HepG2 (cell line): Measurements from ENCODE around the gene SAMD14. TPM values are rescaled to one million over a fixed set of nuclear protein-coding genes. Genes with fewer than 3 reads are reported as not detected.

Experiments used
- AKAP8 ChIP-seq: sonication (generic); formaldehyde crosslinking; IDR thresholded peaks from 2 replicates; pipeline ENCODE4 v1.5.1; 2020; ENCODE audit warnings: mild to moderate bottlenecking, missing genetic modification reagents
- ATF5 ChIP-seq: sonication (generic); formaldehyde crosslinking; IDR thresholded peaks from 2 replicates; pipeline ENCODE4 v1.4.0; 2020; ENCODE audit warnings: mild to moderate bottlenecking, low read depth, missing genetic modification reagents
- FOXO1 ChIP-seq: sonication (generic); formaldehyde crosslinking; IDR thresholded peaks from 2 replicates; pipeline ENCODE4 v1.4.0; 2020; ENCODE audit warnings: missing genetic modification reagents
- GABPA ChIP-seq, 2 experiments: IDR thresholded peaks; 2 replicates each; pipeline ENCODE4 v1.6.1; 2011 to 2016; ENCODE audit warnings: low read depth in 2 of 2, low read length in 1 of 2, missing biosample characterization in 1 of 2, missing genetic modification characterization in 1 of 2
- JUN ChIP-seq: sonication (generic); formaldehyde crosslinking; IDR thresholded peaks from 2 replicates; pipeline ENCODE4 v1.4.0; 2020; ENCODE audit warnings: mild to moderate bottlenecking, missing genetic modification reagents
- KDM6A ChIP-seq: IDR thresholded peaks from 2 replicates; pipeline ENCODE4 v1.6.1; 2016; ENCODE audit warnings: low read depth
- MXD1 ChIP-seq: sonication (generic); formaldehyde crosslinking; IDR thresholded peaks from 2 replicates; pipeline ENCODE4 v1.4.0; 2020; ENCODE audit warnings: mild to moderate bottlenecking, missing genetic modification reagents
- NR2F6 ChIP-seq, 2 experiments: IDR thresholded peaks; 2 replicates each; pipeline ENCODE4 v1.6.1; 2016; ENCODE audit warnings: antibody characterized with exemption in 1 of 2, mild to moderate bottlenecking in 1 of 2
- REXO4 ChIP-seq: sonication (generic); formaldehyde crosslinking; IDR thresholded peaks from 2 replicates; pipeline ENCODE4 v1.8.0; 2022; ENCODE audit warnings: missing genetic modification reagents, mild to moderate bottlenecking, borderline replicate concordance
- SOX13 ChIP-seq, 3 experiments: fragments of 450-650 bp in 1 of 3; sonication (generic) in 1 of 3; formaldehyde crosslinking in 1 of 3; IDR thresholded peaks in 2 of 3; conservative IDR thresholded peaks in 1 of 3; 2 replicates each; pipeline versions ENCODE4 v1.5.0 to v1.6.1; 2016 to 2020; ENCODE audit warnings: antibody characterized with exemption in 1 of 3, mild to moderate bottlenecking in 1 of 3, missing compliant biosample characterization in 1 of 3, missing genetic modification reagents in 1 of 3, moderate library complexity in 1 of 3
- TGIF2 ChIP-seq: IDR thresholded peaks from 2 replicates; pipeline ENCODE4 v1.6.1; 2016; ENCODE audit warnings: control low read depth, missing compliant biosample characterization
- TP53 ChIP-seq: sonication (generic); formaldehyde crosslinking; conservative IDR thresholded peaks from 2 replicates; pipeline ENCODE4 v1.4.0; 2020; ENCODE audit warnings: missing genetic modification reagents
- ZFP36L2 ChIP-seq: sonication (generic); formaldehyde crosslinking; IDR thresholded peaks from 2 replicates; pipeline ENCODE4 v1.4.0; 2020; ENCODE audit warnings: missing genetic modification reagents
- ZFP62 ChIP-seq: sonication (generic); formaldehyde crosslinking; IDR thresholded peaks from 2 replicates; pipeline ENCODE4 v1.4.0; 2020; ENCODE audit warnings: missing genetic modification reagents
- ZNF274 ChIP-seq: sonication (generic); formaldehyde crosslinking; IDR thresholded peaks from 2 replicates; pipeline ENCODE4 v1.5.1; 2020; ENCODE audit warnings: mild to moderate bottlenecking, missing genetic modification reagents
- ZNF337 ChIP-seq: sonication (generic); formaldehyde crosslinking; IDR thresholded peaks from 2 replicates; pipeline ENCODE4 v1.5.1; 2020; ENCODE audit warnings: missing genetic modification reagents, low read depth, mild to moderate bottlenecking, borderline replicate concordance
- ZNF605 ChIP-seq: sonication (generic); formaldehyde crosslinking; IDR thresholded peaks from 2 replicates; pipeline ENCODE4 v1.8.0; 2022; ENCODE audit warnings: mild to moderate bottlenecking, missing genetic modification reagents
- ZNF629 ChIP-seq: sonication (generic); formaldehyde crosslinking; conservative IDR thresholded peaks from 2 replicates; pipeline ENCODE4 v1.5.0; 2020; ENCODE audit warnings: missing genetic modification reagents
- ZNF761 ChIP-seq: sonication (generic); formaldehyde crosslinking; conservative IDR thresholded peaks from 2 replicates; pipeline ENCODE4 v1.4.0; 2020; ENCODE audit warnings: mild to moderate bottlenecking, missing genetic modification reagents
- polyA plus RNA-seq, 8 experiments: library from polyadenylated mRNA; depleted of rRNA in 3 of 8; stranded (reverse) in 7 of 8; unstranded in 1 of 8; fragments of >200 nt; fragmentation: Illumina TruSeq in 4 of 8; extraction: Trizol in 4 of 8; gene quantifications; 2 replicates each; pipeline versions ENCODE4 v1.2.1 to v1.2.3, GENCODE V29; 2011 to 2016; ENCODE audit warnings: low read depth in 4 of 8, missing spikeins in 1 of 8, mixed read lengths in 1 of 8; ENCODE audit not compliant: insufficient read depth in 1 of 8
- total RNA-seq, 5 experiments: library from RNA; depleted of rRNA; stranded (reverse); fragments of >200 nt; fragmentation: Illumina TruSeq; extraction: Trizol; gene quantifications; 2 replicates each; pipeline ENCODE4 v1.2.3, GENCODE V29; 2016; ENCODE audit warnings: low read depth in 1 of 5
- TF ChIP-seq, protein P1 (sequence below): sonication (generic); formaldehyde crosslinking; IDR thresholded peaks from 2 replicates; pipeline ENCODE4 v1.4.0; 2020; ENCODE audit warnings: mild to moderate bottlenecking, missing genetic modification reagents
- TF ChIP-seq, protein P2 (sequence below): sonication (generic); formaldehyde crosslinking; IDR thresholded peaks from 2 replicates; pipeline ENCODE4 v1.8.1; 2023; ENCODE audit warnings: mild to moderate bottlenecking, missing genetic modification reagents
- TF ChIP-seq, protein P3 (sequence below): sonication (generic); formaldehyde crosslinking; IDR thresholded peaks from 2 replicates; pipeline ENCODE4 v1.4.0; 2020; ENCODE audit warnings: missing genetic modification reagents, borderline replicate concordance

Gene SAMD14
- total and polyA plus RNA-seq, 2 of the 13 experiments (the other 11 are each of a cell fraction or from before 2014, with no cell fraction given), result 0.07 to 0.22 TPM

DNA sequence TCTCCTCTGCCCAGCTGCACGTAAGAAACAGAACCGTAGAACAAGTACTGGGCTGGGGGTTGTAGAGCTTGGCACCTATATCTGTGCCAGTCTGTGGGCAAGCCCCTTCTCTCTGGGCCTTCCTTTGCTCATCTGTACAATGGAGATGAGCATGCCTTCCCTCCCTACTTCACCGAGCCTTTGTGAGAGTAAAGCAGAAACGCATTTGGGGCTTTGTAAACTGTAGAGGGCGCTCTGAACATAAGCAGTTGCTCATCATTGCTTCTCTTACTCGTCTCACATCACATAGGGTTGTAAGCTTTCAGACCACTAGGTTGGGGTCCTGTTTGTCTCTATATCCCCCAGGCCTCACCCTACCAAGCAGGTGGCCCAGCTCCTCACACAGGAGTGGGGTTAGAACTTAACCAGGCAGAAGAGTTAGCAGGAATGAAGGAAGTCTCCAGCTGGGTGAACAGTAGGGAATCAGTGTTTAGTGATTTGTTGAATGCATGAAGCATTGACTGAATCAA lies 15.1 kb downstream of the SAMD14 start (continued):
- TF ChIP-seq, protein P1, sequence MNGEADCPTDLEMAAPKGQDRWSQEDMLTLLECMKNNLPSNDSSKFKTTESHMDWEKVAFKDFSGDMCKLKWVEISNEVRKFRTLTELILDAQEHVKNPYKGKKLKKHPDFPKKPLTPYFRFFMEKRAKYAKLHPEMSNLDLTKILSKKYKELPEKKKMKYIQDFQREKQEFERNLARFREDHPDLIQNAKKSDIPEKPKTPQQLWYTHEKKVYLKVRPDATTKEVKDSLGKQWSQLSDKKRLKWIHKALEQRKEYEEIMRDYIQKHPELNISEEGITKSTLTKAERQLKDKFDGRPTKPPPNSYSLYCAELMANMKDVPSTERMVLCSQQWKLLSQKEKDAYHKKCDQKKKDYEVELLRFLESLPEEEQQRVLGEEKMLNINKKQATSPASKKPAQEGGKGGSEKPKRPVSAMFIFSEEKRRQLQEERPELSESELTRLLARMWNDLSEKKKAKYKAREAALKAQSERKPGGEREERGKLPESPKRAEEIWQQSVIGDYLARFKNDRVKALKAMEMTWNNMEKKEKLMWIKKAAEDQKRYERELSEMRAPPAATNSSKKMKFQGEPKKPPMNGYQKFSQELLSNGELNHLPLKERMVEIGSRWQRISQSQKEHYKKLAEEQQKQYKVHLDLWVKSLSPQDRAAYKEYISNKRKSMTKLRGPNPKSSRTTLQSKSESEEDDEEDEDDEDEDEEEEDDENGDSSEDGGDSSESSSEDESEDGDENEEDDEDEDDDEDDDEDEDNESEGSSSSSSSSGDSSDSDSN, result no peak
- TF ChIP-seq FOXO1, result no peak
- no peak for TF ChIP-seq MXD1 (CRISPR knock-in tag)
- TF ChIP-seq, protein P2, sequence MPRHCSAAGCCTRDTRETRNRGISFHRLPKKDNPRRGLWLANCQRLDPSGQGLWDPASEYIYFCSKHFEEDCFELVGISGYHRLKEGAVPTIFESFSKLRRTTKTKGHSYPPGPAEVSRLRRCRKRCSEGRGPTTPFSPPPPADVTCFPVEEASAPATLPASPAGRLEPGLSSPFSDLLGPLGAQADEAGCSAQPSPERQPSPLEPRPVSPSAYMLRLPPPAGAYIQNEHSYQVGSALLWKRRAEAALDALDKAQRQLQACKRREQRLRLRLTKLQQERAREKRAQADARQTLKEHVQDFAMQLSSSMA (CRISPR knock-in tag), result no peak
- TF ChIP-seq ZFP36L2 (CRISPR knock-in tag), result no peak
- no peak for TF ChIP-seq ZNF605
- no peak for TF ChIP-seq SOX13 (IDR thresholded peaks at IDR 0.05)
- 0 out of 4 replicates have a peak, but pooled peaks of 1 of the 2 experiments have one; percentile 8 for TF ChIP-seq SOX13 (CRISPR knock-in tag; conservative IDR thresholded peaks at IDR 0.05 in 1 of 2, IDR thresholded peaks at IDR 0.05 in 1 of 2)
- TF ChIP-seq ZNF274 (CRISPR knock-in tag), result no peak
- TF ChIP-seq AKAP8, result no peak
- no peak for TF ChIP-seq GABPA (IDR thresholded peaks at IDR 0.05; ENCODE audit: low read depth, low read length)
- TF ChIP-seq GABPA (CRISPR knock-in tag; IDR thresholded peaks at IDR 0.05; ENCODE audit: low read depth), result no peak
- TF ChIP-seq ATF5, result no peak
- TF ChIP-seq ZFP62 (CRISPR knock-in tag), result no peak
- no peak for TF ChIP-seq TP53
- TF ChIP-seq TGIF2 (CRISPR knock-in tag), result no peak
- no peak for TF ChIP-seq JUN
- TF ChIP-seq, protein P3, sequence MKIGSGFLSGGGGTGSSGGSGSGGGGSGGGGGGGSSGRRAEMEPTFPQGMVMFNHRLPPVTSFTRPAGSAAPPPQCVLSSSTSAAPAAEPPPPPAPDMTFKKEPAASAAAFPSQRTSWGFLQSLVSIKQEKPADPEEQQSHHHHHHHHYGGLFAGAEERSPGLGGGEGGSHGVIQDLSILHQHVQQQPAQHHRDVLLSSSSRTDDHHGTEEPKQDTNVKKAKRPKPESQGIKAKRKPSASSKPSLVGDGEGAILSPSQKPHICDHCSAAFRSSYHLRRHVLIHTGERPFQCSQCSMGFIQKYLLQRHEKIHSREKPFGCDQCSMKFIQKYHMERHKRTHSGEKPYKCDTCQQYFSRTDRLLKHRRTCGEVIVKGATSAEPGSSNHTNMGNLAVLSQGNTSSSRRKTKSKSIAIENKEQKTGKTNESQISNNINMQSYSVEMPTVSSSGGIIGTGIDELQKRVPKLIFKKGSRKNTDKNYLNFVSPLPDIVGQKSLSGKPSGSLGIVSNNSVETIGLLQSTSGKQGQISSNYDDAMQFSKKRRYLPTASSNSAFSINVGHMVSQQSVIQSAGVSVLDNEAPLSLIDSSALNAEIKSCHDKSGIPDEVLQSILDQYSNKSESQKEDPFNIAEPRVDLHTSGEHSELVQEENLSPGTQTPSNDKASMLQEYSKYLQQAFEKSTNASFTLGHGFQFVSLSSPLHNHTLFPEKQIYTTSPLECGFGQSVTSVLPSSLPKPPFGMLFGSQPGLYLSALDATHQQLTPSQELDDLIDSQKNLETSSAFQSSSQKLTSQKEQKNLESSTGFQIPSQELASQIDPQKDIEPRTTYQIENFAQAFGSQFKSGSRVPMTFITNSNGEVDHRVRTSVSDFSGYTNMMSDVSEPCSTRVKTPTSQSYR (CRISPR knock-in tag), result no peak
- TF ChIP-seq REXO4 (CRISPR knock-in tag), result no peak
- TF ChIP-seq KDM6A, result no peak
- TF ChIP-seq ZNF629 (CRISPR knock-in tag), result peak; percentile 91
- TF ChIP-seq ZNF761 (CRISPR knock-in tag), result no peak
- no peak for TF ChIP-seq ZNF337
- peak; percentile 21; the same call in 1 of the 2 replicates for TF ChIP-seq NR2F6 (IDR thresholded peaks at IDR 0.05)
- peak; percentile 36; the same call in 1 of the 2 replicates for TF ChIP-seq NR2F6 (CRISPR knock-in tag; IDR thresholded peaks at IDR 0.05)
